ENCODE measurements around the gene MAD1L1.

The MAD1L1 gene

GRCh38 chr7:1944619-1945210 is 288.0 kb downstream of the MAD1L1 start:
- DNase-seq = no peak

- DNase-seq = no peak
These were observed 288.7 kb downstream of the MAD1L1 start for GRCh38 chr7:1943933-1944618.

- no peak for DNase-seq
These were observed 289.4 kb downstream of the MAD1L1 start for GRCh38 chr7:1943326-1943725.

GRCh38 chr7:1942941-1943289 is 289.8 kb downstream of the MAD1L1 start:
- DNase-seq = no peak

- DNase-seq = no peak
These were observed 290.4 kb downstream of the MAD1L1 start for GRCh38 chr7:1942243-1942940.

GRCh38 chr7:1941464-1942242 is 291.1 kb downstream of the MAD1L1 start:
- no peak for DNase-seq

- no peak for DNase-seq
These were observed 291.9 kb downstream of the MAD1L1 start for GRCh38 chr7:1940863-1941262.

GRCh38 chr7:1940402-1940786 is 292.4 kb downstream of the MAD1L1 start:
- peak; percentile 84 for DNase-seq

- DNase-seq = no peak
These were observed 293.0 kb downstream of the MAD1L1 start for GRCh38 chr7:1939434-1940401.

- no peak for DNase-seq
These were observed 293.8 kb downstream of the MAD1L1 start for GRCh38 chr7:1938788-1939433.

GRCh38 chr7:1937252-1937605 is 295.5 kb downstream of the MAD1L1 start:
- DNase-seq = no peak

- DNase-seq = no peak
These were observed 296.1 kb downstream of the MAD1L1 start for GRCh38 chr7:1936531-1937251.

GRCh38 chr7:1936006-1936310 is 296.8 kb downstream of the MAD1L1 start:
- no peak for DNase-seq

- no peak for DNase-seq
These were observed 297.4 kb downstream of the MAD1L1 start for GRCh38 chr7:1935176-1936005.

GRCh38 chr7:1934756-1935155 is 298.0 kb downstream of the MAD1L1 start:
- DNase-seq = no peak

GRCh38 chr7:1934017-1934416 is 298.7 kb downstream of the MAD1L1 start:
- DNase-seq = no peak

GRCh38 chr7:1933066-1933750 is 299.5 kb downstream of the MAD1L1 start:
- no peak for DNase-seq

GRCh38 chr7:1931951-1932270 is 300.8 kb downstream of the MAD1L1 start:
- no peak for DNase-seq

- no peak for DNase-seq
These were observed 301.3 kb downstream of the MAD1L1 start for GRCh38 chr7:1931256-1931950.
